RWPE2 (cell line): Measurements from ENCODE around the gene CLBA1.
A peak's percentile ranks its signal among the peaks of the same experiment; 100 is the strongest.
"Not testable (repeated sequence)": the region's sequence is repeated elsewhere in the genome, so short reads cannot be mapped to it uniquely, and the experiment has no call there.

ENCODE experiments used
- ATAC-seq: fragments of 200-7000 bp; cut with Tn5 transposase; 3 replicates; pipeline ENCODE4 v1.9.1; 2021; ENCODE audit warnings: low read depth
- DNase-seq: peaks from one replicate; pipeline ENCODE4 v3.0.0-alpha.2; 2020; ENCODE audit warnings: low spot score
- H3K27ac ChIP-seq: fragments of 450-650 bp; 2 replicates; pipeline ENCODE4 v1.5.1; 2017; ENCODE audit warnings: mild to moderate bottlenecking; ENCODE audit not compliant: poor library complexity, severe bottlenecking
- H3K27me3 ChIP-seq: fragments of 250-450 bp; sonication (Bioruptor Pico); 2 replicates; pipeline ENCODE4 v1.5.1; 2021; ENCODE audit warnings: mild to moderate bottlenecking, moderate library complexity; ENCODE audit not compliant: insufficient read depth, poor library complexity, severe bottlenecking
- H3K36me3 ChIP-seq: fragments of 250-450 bp; sonication (Bioruptor Pico); 2 replicates; pipeline ENCODE4 v1.5.1; 2020; ENCODE audit warnings: low read depth, mild to moderate bottlenecking, moderate library complexity
- H3K4me1 ChIP-seq: fragments of 250-450 bp; sonication (Bioruptor Pico); 2 replicates; pipeline ENCODE4 v1.5.1; 2021; ENCODE audit warnings: mild to moderate bottlenecking, moderate library complexity; ENCODE audit not compliant: insufficient read depth, poor library complexity, severe bottlenecking
- H3K4me3 ChIP-seq: fragments of 250-450 bp; sonication (Bioruptor Pico); 2 replicates; pipeline ENCODE4 v1.5.1; 2021; ENCODE audit warnings: mild to moderate bottlenecking, moderate library complexity; ENCODE audit not compliant: severe bottlenecking
- H3K9me3 ChIP-seq: fragments of 250-450 bp; sonication (Bioruptor Pico); 2 replicates; pipeline ENCODE4 v1.5.1; 2021; ENCODE audit warnings: mild to moderate bottlenecking, moderate library complexity; ENCODE audit not compliant: severe bottlenecking
- TF ChIP-seq, protein P1 (sequence below): fragments of 450-650 bp; IDR thresholded peaks from one replicate; pipeline ENCODE4 v1.5.1; 2017; ENCODE audit warnings: mild to moderate bottlenecking, moderate library complexity; ENCODE audit not compliant: poor library complexity, severe bottlenecking

CLBA1 gene

DNA sequence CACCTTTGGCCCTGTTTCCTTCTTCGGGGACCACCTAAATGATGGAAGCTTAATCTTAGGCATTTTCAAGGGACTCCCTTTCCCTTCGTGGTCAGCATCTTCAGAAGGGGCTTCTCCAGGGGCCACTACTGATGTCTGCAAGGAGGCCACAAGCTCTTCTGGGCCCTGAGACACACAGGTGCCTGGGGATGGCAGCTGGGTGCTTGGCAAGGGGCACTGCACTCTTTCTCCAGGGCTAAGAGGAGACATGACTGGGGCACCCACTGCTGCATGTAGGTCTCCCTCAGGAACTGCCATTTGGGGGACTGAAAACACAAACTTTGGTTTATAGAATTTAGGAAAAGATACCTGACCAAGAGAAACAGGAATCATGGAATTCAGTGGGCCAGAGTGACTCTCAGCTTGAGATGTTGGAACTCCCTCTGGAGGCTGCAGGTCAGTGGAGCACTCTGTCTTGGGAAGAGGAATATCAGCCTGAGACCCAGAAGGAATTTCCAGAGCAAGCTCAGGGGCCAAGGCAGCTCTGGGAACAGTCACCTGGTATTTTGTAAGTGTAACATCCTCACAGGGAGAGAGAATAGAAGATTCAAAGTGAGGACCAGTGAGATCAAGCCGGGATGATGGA, 45.0 kb upstream of the CLBA1 start:
- ATAC-seq (no peak), DNase-seq (peak; percentile 43)
- Histone ChIP-seq H3K27ac (no peak overlapping the region), H3K27me3 (no peaks in the 10 kb centered on the region), H3K9me3 (no peaks in the 10 kb centered on the region), H3K4me3 (no peak overlapping the region), H3K4me1 (no peaks in the 10 kb centered on the region), H3K36me3 (peaks cover 54% of the 10 kb centered on the region)
- TF ChIP-seq, protein P1, sequence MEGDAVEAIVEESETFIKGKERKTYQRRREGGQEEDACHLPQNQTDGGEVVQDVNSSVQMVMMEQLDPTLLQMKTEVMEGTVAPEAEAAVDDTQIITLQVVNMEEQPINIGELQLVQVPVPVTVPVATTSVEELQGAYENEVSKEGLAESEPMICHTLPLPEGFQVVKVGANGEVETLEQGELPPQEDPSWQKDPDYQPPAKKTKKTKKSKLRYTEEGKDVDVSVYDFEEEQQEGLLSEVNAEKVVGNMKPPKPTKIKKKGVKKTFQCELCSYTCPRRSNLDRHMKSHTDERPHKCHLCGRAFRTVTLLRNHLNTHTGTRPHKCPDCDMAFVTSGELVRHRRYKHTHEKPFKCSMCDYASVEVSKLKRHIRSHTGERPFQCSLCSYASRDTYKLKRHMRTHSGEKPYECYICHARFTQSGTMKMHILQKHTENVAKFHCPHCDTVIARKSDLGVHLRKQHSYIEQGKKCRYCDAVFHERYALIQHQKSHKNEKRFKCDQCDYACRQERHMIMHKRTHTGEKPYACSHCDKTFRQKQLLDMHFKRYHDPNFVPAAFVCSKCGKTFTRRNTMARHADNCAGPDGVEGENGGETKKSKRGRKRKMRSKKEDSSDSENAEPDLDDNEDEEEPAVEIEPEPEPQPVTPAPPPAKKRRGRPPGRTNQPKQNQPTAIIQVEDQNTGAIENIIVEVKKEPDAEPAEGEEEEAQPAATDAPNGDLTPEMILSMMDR, result peak; percentile 19

DNA sequence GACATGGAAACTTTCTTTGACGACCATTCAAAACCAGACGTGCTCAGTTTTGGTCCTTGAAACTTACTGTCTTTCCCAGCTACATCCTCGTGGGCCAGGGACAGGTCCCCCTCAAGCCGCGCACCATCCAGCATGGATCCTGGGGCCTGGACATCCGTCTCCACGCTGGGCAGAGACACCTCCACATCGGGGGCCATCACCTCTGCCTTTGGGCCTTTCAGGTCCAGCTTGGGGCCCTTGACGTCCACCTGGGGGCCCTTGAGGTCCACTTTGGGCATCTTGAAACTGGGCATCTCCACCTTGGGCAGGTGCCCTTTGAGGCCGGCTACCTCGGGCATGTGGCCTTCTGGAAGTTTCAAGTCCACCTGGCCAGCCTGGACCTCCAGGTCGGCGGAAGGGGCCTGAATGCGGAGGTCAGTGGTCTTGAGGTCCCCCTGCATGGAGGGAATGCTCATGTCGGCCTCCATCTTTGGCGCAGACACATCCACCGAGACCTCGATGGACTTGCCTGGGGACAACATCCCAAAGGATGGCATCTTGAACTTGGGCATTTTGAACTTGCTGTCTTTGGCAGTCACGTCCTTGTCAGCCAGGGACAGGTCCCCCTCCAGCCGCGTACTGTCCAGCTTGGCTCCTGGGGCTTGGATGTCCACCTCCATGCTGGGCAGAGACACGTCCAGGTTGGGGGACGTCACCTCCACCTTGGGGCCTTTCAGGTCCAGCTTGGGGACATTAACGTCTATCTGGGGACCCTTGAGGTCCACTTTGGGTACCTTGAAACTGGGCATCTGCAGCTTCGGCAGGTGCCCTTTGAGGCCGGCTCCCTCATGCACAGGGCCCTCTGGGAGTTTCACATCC, 43.9 kb upstream of the CLBA1 start:
- ATAC-seq, result no peak
- TF ChIP-seq, protein P1, result no peak
- H3K27me3 ChIP-seq, result no peaks in the 10 kb centered on the region

DNA sequence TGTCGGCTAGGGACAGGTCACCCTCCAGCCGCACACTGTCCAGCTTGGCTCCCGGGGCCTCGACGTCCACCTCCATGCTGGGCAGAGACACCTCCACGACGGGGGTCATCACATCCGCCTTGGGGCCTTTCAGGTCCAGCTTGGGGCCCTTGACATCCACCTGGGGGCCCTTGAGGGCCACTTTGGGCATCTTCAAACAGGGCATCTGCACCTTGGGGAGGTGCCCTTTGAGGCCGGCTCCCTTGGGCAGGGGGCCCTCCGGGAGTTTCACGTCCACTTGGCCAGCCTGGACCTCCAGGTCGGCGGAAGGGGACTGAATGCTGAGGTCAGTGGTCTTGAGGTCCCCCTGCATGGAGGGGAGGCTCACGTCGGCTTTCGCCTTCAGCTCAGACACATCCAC, 43.0 kb upstream of the CLBA1 start:
- no peaks in the 10 kb centered on the region for H3K27me3 ChIP-seq
- TF ChIP-seq, protein P1, result no peak
- peaks cover 54% of the 10 kb centered on the region for H3K36me3 ChIP-seq
- DNase-seq (peak; percentile 66), ATAC-seq (no peak)
- H3K27ac ChIP-seq, result no peak overlapping the region
- no peaks in the 10 kb centered on the region for H3K4me1 ChIP-seq
- H3K9me3 ChIP-seq, result no peaks in the 10 kb centered on the region
- H3K4me3 ChIP-seq, result no peak overlapping the region

More for the DNA sequence above, 43.9 kb upstream of the CLBA1 start:
- peak; percentile 62 for DNase-seq
- H3K27ac ChIP-seq, result no peak overlapping the region
- no peaks in the 10 kb centered on the region for H3K4me1 ChIP-seq
- no peaks in the 10 kb centered on the region for H3K9me3 ChIP-seq
- no peak overlapping the region for H3K4me3 ChIP-seq
- peaks cover 54% of the 10 kb centered on the region for H3K36me3 ChIP-seq

DNA sequence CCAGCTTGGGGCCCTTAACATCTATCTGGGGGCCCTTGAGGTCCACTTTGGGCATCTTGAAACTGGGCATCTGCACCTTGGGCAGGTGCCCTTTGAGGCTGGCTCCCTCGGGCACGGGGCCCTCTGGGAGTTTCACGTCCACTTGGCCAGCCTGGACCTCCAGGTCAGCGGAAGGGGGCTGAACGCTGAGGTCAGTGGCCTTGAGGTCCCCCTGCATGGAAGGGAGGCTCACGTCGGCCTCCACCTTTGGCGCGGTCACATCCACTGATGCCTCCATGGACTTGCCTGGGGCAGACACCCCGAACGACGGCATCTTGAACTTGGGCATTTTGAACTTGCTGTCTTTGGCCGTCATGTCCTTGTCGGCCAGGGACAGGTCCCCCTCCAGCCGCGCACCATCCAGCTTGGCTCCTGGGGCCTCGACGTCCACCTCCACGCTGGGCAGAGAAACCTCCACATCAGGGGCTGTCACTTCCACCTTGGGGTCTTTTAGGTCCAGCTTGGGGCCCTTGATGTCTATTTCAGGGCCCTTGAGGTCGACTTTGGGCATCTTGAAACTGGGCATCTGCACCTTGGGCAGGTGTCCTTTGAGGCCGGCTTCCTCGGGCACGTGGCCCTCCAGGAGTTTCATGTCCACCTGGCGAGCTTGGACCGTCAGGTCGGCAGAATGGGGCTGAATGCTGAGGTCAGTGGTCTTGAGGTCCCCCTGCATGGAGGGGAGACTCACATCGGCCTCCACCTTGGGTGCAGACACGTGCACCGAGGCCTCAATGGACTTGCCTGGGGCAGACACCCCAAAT, 42.2 kb upstream of the CLBA1 start:
- DNase-seq, result peak; percentile 67
- ATAC-seq, H3K27ac ChIP-seq, H3K4me3 ChIP-seq, H3K9me3 ChIP-seq, H3K4me1 ChIP-seq, H3K27me3 ChIP-seq: not testable (repeated sequence)
- peaks cover 52% of the 10 kb centered on the region for H3K36me3 ChIP-seq

DNA sequence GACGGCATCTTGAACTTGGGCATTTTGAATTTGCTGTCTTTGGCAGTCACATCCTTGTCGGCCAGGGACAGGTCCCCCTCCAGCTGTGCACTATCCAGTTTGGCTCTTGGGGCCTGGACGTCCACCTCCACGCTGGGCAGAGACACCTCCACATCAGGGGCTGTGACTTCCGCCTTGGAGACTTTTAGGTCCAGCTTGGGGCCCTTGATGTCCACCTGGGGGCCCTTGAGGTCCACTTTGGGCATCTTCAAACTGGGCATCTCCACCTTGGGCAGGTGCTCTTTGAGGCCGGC, 41.6 kb upstream of the CLBA1 start:
- not testable (repeated sequence) for H3K27ac ChIP-seq, H3K4me3 ChIP-seq, ATAC-seq, H3K27me3 ChIP-seq, H3K9me3 ChIP-seq, H3K4me1 ChIP-seq, DNase-seq
- H3K36me3 ChIP-seq, result peaks cover 46% of the 10 kb centered on the region

DNA sequence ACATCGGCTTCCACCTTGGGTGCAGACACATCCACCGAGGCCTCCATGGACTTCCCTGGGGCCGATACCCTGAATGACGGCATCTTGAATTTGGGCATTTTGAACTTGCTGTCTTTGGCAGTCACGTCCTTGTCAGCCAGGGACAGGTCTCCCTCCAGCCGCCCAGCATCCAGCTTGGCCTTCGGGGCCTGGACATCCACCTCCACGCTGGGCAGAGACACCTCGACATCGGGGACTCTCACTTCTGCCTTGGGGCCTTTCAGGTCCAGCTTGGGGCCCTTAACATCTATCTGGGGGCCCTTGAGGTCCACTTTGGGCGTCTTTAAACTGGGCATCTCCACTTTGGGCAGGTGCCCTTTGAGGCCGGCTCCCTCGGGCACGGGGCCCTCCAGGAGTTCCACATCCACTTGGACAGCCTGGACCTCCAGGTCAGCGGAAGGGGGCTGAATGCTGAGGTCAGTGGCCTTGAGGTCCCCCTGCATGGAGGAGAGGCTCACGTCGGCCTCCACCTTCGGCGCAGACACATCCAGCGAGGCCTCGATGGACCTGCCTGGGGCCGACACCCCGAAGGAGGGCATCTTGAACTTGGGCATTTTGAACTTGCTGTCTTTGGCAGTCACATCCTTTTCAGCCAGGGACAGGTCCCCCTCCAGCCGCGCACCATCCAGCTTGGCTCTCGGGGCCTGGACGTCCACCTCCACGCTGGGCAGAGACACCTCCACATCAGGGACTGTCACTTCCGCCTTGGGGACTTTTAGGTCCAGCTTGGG, 41.0 kb upstream of the CLBA1 start:
- not testable (repeated sequence) for H3K4me1 ChIP-seq, H3K4me3 ChIP-seq, H3K27ac ChIP-seq, H3K27me3 ChIP-seq, H3K9me3 ChIP-seq, ATAC-seq
- peaks cover 40% of the 10 kb centered on the region for H3K36me3 ChIP-seq
- DNase-seq, result peak; percentile 70

DNA sequence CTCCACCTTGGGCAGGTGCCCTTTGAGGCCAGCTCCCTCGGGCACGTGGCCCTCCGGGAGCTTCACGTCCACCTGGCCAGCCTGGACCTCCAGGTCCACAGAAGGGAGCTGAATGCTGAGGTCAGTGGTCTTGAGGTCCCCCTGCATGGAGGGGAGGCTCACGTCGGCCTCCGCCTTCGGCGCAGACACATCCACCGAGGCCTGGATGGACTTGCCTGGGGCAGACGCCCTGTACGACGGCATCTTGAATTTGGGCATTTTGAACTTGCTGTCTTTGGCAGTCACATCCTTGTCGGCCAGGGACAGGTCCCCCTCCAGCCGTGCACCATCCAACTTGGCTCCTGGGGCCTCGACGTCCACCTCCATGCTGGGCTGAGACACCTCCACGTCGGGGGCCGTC, 40.3 kb upstream of the CLBA1 start:
- ATAC-seq, H3K9me3 ChIP-seq, H3K27ac ChIP-seq, H3K4me1 ChIP-seq, H3K27me3 ChIP-seq, H3K4me3 ChIP-seq: not testable (repeated sequence)
- peak; percentile 58 for DNase-seq
- H3K36me3 ChIP-seq, result peaks cover 33% of the 10 kb centered on the region
